ENCODE data around the gene SHROOM2.
"Not testable (repeated sequence)": the region's sequence is repeated elsewhere in the genome, so short reads cannot be mapped to it uniquely, and the experiment has no call there.

The SHROOM2 gene

DNA sequence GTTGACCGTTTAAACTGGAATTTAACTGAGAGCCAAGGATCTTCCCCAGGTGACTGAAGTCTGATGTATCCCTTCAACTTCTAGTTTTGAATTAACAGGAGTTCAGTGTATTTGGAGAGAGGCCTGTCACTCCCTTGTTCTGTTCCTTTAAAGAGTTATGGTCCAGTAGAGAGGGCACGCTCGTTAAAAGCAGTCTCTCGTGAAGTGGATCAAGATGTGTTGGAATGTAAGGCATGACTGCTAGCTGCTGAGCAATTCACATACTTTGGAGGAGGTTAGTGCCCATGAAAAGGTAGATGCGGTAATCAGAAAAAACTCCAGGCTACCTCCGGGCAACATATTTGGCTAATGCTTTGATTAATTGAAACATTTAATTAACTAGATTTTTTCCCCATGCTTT, 65.7 kb downstream of the SHROOM2 start:
- H3K4me1 ChIP-seq, result no peaks in the 10 kb centered on the region
- H3K4me3 ChIP-seq (ENCODE audit: low read depth, low read length), result no peak overlapping the region
- no peaks in the 10 kb centered on the region for H3K27me3 ChIP-seq
- H3K36me3 ChIP-seq, result no peaks in the 10 kb centered on the region
- TF ChIP-seq, protein P1, sequence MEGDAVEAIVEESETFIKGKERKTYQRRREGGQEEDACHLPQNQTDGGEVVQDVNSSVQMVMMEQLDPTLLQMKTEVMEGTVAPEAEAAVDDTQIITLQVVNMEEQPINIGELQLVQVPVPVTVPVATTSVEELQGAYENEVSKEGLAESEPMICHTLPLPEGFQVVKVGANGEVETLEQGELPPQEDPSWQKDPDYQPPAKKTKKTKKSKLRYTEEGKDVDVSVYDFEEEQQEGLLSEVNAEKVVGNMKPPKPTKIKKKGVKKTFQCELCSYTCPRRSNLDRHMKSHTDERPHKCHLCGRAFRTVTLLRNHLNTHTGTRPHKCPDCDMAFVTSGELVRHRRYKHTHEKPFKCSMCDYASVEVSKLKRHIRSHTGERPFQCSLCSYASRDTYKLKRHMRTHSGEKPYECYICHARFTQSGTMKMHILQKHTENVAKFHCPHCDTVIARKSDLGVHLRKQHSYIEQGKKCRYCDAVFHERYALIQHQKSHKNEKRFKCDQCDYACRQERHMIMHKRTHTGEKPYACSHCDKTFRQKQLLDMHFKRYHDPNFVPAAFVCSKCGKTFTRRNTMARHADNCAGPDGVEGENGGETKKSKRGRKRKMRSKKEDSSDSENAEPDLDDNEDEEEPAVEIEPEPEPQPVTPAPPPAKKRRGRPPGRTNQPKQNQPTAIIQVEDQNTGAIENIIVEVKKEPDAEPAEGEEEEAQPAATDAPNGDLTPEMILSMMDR (IDR thresholded peaks at IDR 0.05; ENCODE audit: low read depth, low read length), result no peak
- H3K9me3 ChIP-seq, result no peaks in the 10 kb centered on the region
- DNase-seq, result no peak

GRCh38 chrX:9853307-9853706, 67.1 kb downstream of the SHROOM2 start:
- TF ChIP-seq, protein P1 (IDR thresholded peaks at IDR 0.05; ENCODE audit: low read depth, low read length), result no peak
- no peak overlapping the region for H3K4me3 ChIP-seq (ENCODE audit: low read depth, low read length)
- no peaks in the 10 kb centered on the region for H3K4me1 ChIP-seq

DNA sequence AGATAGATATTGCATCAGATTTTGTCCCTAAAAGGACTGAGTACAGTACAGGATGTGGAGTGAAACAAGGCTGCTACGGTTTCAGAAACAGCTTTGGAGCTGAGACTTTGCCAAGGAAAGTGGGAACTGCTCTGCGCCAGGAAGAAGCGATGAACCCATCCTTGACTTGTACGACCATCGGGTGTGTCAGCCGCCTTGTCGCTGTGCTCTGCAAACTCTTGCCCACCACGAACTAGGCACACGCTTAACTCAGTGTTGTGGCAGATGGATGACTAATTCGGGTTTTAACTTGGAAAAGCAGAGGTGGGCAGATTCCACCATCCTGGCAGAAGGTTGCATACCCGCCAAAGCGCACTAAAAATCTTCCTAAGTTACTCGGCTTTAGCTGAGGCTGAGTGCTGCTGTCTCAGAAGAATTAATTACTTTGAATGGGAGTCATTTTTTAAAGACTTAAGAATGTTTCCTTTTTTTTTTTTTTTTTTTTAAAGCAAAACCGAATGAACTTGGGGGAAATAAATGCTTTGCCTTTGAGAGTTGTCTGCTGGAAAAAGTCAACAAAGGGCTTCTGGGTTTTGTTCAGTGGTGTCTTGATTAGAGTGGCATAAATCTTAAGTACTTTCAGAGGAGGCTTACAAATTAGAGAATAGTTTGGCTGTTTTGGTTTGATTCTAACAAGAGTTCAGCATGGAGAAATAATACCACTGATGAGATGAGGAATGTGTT, 69.5 kb downstream of the SHROOM2 start:
- DNase-seq, result no peak
- no peaks in the 10 kb centered on the region for H3K9me3 ChIP-seq
- no peak overlapping the region for H3K4me3 ChIP-seq (ENCODE audit: low read depth, low read length)
- H3K27me3 ChIP-seq, result no peaks in the 10 kb centered on the region
- no peaks in the 10 kb centered on the region for H3K36me3 ChIP-seq
- TF ChIP-seq, protein P1 (IDR thresholded peaks at IDR 0.05; ENCODE audit: low read depth, low read length), result no peak
- H3K4me1 ChIP-seq, result no peaks in the 10 kb centered on the region

More at GRCh38 chrX:9853307-9853706, 67.1 kb downstream of the SHROOM2 start:
- Histone ChIP-seq H3K36me3 (no peaks in the 10 kb centered on the region), H3K9me3 (no peaks in the 10 kb centered on the region), H3K27me3 (no peaks in the 10 kb centered on the region)
- DNase-seq, result no peak

GRCh38 chrX:9856588-9856987, 70.4 kb downstream of the SHROOM2 start:
- TF ChIP-seq, protein P1 (IDR thresholded peaks at IDR 0.05; ENCODE audit: low read depth, low read length), result no peak
- Histone ChIP-seq H3K4me1 (no peaks in the 10 kb centered on the region), H3K4me3 (ENCODE audit: low read depth, low read length) (no peak overlapping the region), H3K36me3 (no peaks in the 10 kb centered on the region), H3K9me3 (no peaks in the 10 kb centered on the region), H3K27me3 (no peaks in the 10 kb centered on the region)
- no peak for DNase-seq

- no peak for DNase-seq
- TF ChIP-seq, protein P1 (IDR thresholded peaks at IDR 0.05; ENCODE audit: low read depth, low read length), result no peak
- Histone ChIP-seq H3K36me3 (no peaks in the 10 kb centered on the region), H3K4me1 (no peaks in the 10 kb centered on the region), H3K9me3 (no peaks in the 10 kb centered on the region), H3K4me3 (ENCODE audit: low read depth, low read length) (no peak overlapping the region), H3K27me3 (no peaks in the 10 kb centered on the region)
Measured at GRCh38 chrX:9857575-9858474, 71.6 kb downstream of the SHROOM2 start.

DNA sequence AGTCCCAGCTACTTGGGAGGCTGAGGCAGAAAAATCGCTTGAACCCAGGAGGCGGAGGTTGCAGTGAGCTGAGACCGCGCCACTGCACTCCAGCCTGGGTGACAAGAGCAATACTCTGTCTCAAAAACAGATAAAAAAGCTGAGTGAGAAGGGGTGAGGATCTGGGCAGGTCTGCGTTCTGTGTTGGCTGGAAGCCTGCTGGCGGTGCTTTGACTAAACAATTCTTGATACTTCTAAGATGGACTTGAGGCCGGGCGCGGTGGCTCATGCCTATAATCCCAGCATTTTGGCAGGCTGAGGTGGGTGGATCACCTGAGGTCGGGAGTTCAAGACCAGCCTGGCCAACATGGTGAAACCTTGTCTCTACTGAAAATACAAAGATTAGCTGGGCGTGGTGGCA, 72.5 kb downstream of the SHROOM2 start:
- H3K27me3 ChIP-seq; H3K4me1 ChIP-seq; DNase-seq; H3K36me3 ChIP-seq; H3K4me3 ChIP-seq (ENCODE audit: low read depth, low read length); H3K9me3 ChIP-seq: not testable (repeated sequence)

Measured in BE2C (cell line).